ENCODE measurements around the gene FARS2. TPM values are rescaled to one million over a fixed set of nuclear protein-coding genes. Genes with fewer than 3 reads are reported as not detected.

The FARS2 gene
- total and polyA plus RNA-seq, 2 donors (not counting 3 experiments of a cell fraction or from before 2014, with no cell fraction given): 20.2 to 20.5 TPM

DNA sequence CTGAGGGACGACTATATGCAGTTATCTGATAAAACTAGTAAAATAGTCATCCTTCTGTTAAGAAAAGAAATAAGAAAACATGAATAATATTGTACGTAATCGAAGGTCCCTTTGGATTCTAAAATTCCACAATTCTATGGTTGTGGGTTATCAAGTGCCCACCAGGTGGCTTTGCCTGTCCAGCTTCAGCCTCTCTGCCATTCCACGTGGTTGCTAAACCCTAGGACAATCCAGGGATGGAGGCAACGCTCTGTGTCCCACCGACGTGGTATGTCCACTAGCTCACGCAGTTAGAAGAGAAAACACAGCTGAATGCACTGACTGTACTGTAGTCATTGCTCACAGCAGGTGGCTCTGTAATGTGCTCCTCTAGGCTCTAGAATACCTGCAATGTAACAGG is 349.3 kb downstream of the FARS2 start:
- dilution Hi-C loops (cut with MboI; ENCODE audit: extremely low pct_ligation_motif_present, low sequenced_read_pairs): no loop called here
- TF ChIP-seq GATA2 (IDR thresholded peaks at IDR 0.05; ENCODE audit: insufficient read depth, insufficient read length, low read depth, low read length): no peak
- TF ChIP-seq, protein P1, sequence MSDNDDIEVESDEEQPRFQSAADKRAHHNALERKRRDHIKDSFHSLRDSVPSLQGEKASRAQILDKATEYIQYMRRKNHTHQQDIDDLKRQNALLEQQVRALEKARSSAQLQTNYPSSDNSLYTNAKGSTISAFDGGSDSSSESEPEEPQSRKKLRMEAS (IDR thresholded peaks at IDR 0.05; ENCODE audit: insufficient read depth, insufficient read length): no peak
- no peak for TF ChIP-seq EZH2 (IDR thresholded peaks at IDR 0.05; ENCODE audit: borderline replicate concordance, low read depth, low read length, severe bottlenecking)
- no peak for TF ChIP-seq MYC (IDR thresholded peaks at IDR 0.05; ENCODE audit: low read depth, low read length)
- TF ChIP-seq, protein P2, sequence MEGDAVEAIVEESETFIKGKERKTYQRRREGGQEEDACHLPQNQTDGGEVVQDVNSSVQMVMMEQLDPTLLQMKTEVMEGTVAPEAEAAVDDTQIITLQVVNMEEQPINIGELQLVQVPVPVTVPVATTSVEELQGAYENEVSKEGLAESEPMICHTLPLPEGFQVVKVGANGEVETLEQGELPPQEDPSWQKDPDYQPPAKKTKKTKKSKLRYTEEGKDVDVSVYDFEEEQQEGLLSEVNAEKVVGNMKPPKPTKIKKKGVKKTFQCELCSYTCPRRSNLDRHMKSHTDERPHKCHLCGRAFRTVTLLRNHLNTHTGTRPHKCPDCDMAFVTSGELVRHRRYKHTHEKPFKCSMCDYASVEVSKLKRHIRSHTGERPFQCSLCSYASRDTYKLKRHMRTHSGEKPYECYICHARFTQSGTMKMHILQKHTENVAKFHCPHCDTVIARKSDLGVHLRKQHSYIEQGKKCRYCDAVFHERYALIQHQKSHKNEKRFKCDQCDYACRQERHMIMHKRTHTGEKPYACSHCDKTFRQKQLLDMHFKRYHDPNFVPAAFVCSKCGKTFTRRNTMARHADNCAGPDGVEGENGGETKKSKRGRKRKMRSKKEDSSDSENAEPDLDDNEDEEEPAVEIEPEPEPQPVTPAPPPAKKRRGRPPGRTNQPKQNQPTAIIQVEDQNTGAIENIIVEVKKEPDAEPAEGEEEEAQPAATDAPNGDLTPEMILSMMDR (IDR thresholded peaks at IDR 0.05; ENCODE audit: extremely low read depth in 1 of 2, insufficient read depth in 1 of 2, low read depth in 1 of 2, low read length in 2 of 2): no peak
- no peak for TF ChIP-seq FOS (IDR thresholded peaks at IDR 0.05; ENCODE audit: borderline replicate concordance, insufficient read depth, low read length)
- no peak for TF ChIP-seq POLR2A (IDR thresholded peaks at IDR 0.05; ENCODE audit: low read depth, low read length)
- no peak for TF ChIP-seq POLR2AphosphoS5 (IDR thresholded peaks at IDR 0.05; ENCODE audit: insufficient read depth, low read depth, low read length)
- no peak for TF ChIP-seq JUN (IDR thresholded peaks at IDR 0.05; ENCODE audit: borderline replicate concordance, insufficient read depth, insufficient read length, low read depth)
- CTCF ChIA-PET: interaction anchor here (1.0 to 1.1 kb wide), 2 partner anchors 8 to 936 kb away, joined by 3 to 4 read pairs; no protein-coding TSS in a partner anchor

More for the DNA sequence above, 349.3 kb downstream of the FARS2 start:
- H3K36me3 ChIP-seq (ENCODE audit: control insufficient read depth in 2 of 2, extremely low read depth in 1 of 2, insufficient read depth in 2 of 2, low read length in 2 of 2): no peaks in the 10 kb centered on the region
- no peaks in the 10 kb centered on the region for H3K27me3 ChIP-seq (ENCODE audit: control insufficient read depth in 2 of 2, insufficient read depth in 2 of 2, low read length in 2 of 2)
- no peak for DNase-seq (ENCODE audit: low read depth, low spot score)
- no peaks in the 10 kb centered on the region for H3K79me2 ChIP-seq (ENCODE audit: control insufficient read depth, insufficient read depth, low read length)
- no peaks in the 10 kb centered on the region for H4K20me1 ChIP-seq (replicated peaks; ENCODE audit: control insufficient read depth, extremely low read depth, insufficient read depth, low read length)
- no peak overlapping the region for H3K4me2 ChIP-seq (ENCODE audit: insufficient read depth, low read length)
- BruUV-seq (replicated peaks): no TSS peak
- no peak overlapping the region for H3K4me3 ChIP-seq (replicated peaks in 1 of 3; ENCODE audit: insufficient read depth in 1 of 3, low read depth in 1 of 3, low read length in 3 of 3)
- H3K27ac ChIP-seq (ENCODE audit: insufficient read depth, low read depth, low read length): no peak overlapping the region
- FAIRE-seq: no peak
- POLR2A ChIA-PET: no interaction called here
- H2AFZ ChIP-seq (ENCODE audit: low read depth, low read length): no peak overlapping the region
- no peak overlapping the region for H3K9ac ChIP-seq (replicated peaks; ENCODE audit: extremely low read depth, insufficient read depth, low read length)
- no peaks in the 10 kb centered on the region for H3K9me3 ChIP-seq (replicated peaks; ENCODE audit: control insufficient read depth, insufficient read depth, low read length)
- no peaks in the 10 kb centered on the region for H3K9me1 ChIP-seq (replicated peaks; ENCODE audit: control insufficient read depth, extremely low read depth, insufficient read depth, low read length)
- H3K4me1 ChIP-seq (ENCODE audit: control insufficient read depth, extremely low read depth, insufficient read depth, low read length): no peaks in the 10 kb centered on the region
- intact Hi-C loops (cut with micrococcal nuclease): no loop called here
